ENCODE data around the gene TRIM25. TPM values are rescaled to one million over a fixed set of nuclear protein-coding genes. Genes with fewer than 3 reads are reported as not detected.

The TRIM25 gene
- total and polyA plus RNA-seq, 12 donors: 12.6 to 82.4 (median 56.6) TPM

DNA sequence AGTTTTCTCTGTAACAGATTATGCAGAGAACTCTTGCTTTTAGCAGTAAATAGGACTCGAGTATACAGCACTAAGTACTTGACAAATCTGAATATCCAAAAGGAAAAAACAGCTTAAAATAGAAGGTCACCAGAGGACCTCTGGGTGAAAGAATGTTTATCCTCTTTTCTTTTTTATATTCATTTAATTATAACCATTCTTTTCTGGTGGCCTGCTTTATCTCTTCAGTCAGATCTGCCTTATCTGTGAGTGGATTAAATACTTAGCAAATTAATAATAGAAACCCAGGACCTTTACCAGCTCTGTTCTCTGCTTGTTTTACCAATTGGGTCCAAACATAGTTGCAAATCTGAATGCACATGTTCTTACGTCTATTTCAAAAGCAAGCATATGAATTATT, 71.3 kb downstream of the TRIM25 start:
- Histone ChIP-seq H3K9me3 (replicated peaks in 1 of 3) (no peaks in the 10 kb centered on the region), H3K27ac (no peak overlapping the region), H3K27me3 (no peaks in the 10 kb centered on the region), H3K4me1 (replicated peaks in 1 of 2) (no peaks in the 10 kb centered on the region), H3K36me3 (replicated peaks in 1 of 2) (no peaks in the 10 kb centered on the region), H3K4me3 (no peak overlapping the region)
- TF ChIP-seq POLR2A (IDR thresholded peaks at IDR 0.05): no peak
- TF ChIP-seq, protein P1, sequence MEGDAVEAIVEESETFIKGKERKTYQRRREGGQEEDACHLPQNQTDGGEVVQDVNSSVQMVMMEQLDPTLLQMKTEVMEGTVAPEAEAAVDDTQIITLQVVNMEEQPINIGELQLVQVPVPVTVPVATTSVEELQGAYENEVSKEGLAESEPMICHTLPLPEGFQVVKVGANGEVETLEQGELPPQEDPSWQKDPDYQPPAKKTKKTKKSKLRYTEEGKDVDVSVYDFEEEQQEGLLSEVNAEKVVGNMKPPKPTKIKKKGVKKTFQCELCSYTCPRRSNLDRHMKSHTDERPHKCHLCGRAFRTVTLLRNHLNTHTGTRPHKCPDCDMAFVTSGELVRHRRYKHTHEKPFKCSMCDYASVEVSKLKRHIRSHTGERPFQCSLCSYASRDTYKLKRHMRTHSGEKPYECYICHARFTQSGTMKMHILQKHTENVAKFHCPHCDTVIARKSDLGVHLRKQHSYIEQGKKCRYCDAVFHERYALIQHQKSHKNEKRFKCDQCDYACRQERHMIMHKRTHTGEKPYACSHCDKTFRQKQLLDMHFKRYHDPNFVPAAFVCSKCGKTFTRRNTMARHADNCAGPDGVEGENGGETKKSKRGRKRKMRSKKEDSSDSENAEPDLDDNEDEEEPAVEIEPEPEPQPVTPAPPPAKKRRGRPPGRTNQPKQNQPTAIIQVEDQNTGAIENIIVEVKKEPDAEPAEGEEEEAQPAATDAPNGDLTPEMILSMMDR (IDR thresholded peaks at IDR 0.05): no peak
- intact Hi-C loops (cut with DNase I): no loop called here
- 62 to 74% (median 73%) methylated on average over 2 of the region's 2 CpGs for WGBS, 4 donors
- DNase-seq: no peak

DNA sequence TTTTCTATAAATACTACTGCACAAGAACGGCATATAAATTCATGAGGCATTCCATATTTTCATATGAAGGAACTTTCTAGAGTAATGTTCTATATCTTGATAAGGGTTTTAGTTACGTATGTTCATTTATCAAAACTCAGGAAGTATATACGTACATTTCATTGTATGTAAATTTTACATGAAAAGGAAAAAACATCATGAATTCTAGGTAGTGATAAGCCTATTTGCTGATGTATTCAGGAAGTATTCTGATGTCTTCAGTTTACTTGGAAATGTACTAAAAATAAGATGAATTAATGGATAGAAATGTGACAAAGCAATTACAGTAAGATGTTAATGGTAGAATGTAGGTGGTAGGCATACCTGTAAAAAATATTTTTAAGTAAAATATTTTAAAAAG, 75.2 kb downstream of the TRIM25 start:
- H3K4me3 ChIP-seq: no peak overlapping the region
- H3K4me1 ChIP-seq (replicated peaks in 1 of 2): peaks cover 6 to 21% of the 10 kb centered on the region in 2 donors
- H3K27me3 ChIP-seq: no peaks in the 10 kb centered on the region
- no peak overlapping the region for H3K27ac ChIP-seq
- no peak for DNase-seq
- TF ChIP-seq POLR2A (IDR thresholded peaks at IDR 0.05): no peak
- TF ChIP-seq, protein P1 (IDR thresholded peaks at IDR 0.05): no peak
- intact Hi-C loops (cut with DNase I): no loop called here
- no peaks in the 10 kb centered on the region for H3K36me3 ChIP-seq (replicated peaks in 1 of 2)
- 85 to 93% (median 90%) methylated on average over 3 of the region's 3 CpGs for WGBS, 4 donors
- H3K9me3 ChIP-seq (replicated peaks in 1 of 3): no peaks in the 10 kb centered on the region

MicroRNAs within 50 kb of the gene (microRNA counts, 767-probe panel; counts per million panel counts)
- 0 counts per million in 2 donors for microRNA hsa-miR-3614-5p

Small RNA genes lying within 50 kb of the gene (small RNA-seq; reads per million reads assigned to genes)
- 0 reads per million in 2 donors for gene AC015912.2
- 0 reads per million in 2 donors for gene RNU6-1158P

Other genes with a start within 250 kb of the TRIM25 start
- gene C17orf67, start 80.1 kb downstream of the TRIM25 start, total RNA-seq: under 1 TPM in 7 of 9 donors, not detected in 2; 0.37 to 0.92 (median 0.56) TPM
- gene C17orf67, start 80.1 kb downstream of the TRIM25 start, polyA plus RNA-seq: 1 to 10 TPM in 2 of 3 donors, under 1 TPM in 1; 0.29 to 3.3 (median 1.9) TPM
- gene DGKE, start 79.9 kb downstream of the TRIM25 start, total RNA-seq: 1 to 10 TPM in 8 of 9 donors, under 1 TPM in 1; 0.97 to 8.4 (median 4.1) TPM
- 1 to 10 TPM; 1.7 to 5.1 (median 1.9) TPM for gene DGKE, start 79.9 kb downstream of the TRIM25 start, polyA plus RNA-seq
- gene COIL, start 47.0 kb upstream of the TRIM25 start, total RNA-seq: 10 to 100 TPM in 4 of 9 donors, 1 to 10 TPM in 5; 4.3 to 16.7 (median 9.3) TPM
- 10 to 100 TPM in 1 of 3 donors, 1 to 10 TPM in 2; 6.3 to 14.8 (median 8.4) TPM for gene COIL, start 47.0 kb upstream of the TRIM25 start, polyA plus RNA-seq
- 100 to 1,000 TPM; 194 to 487 (median 235) TPM for gene SCPEP1, start 64.1 kb upstream of the TRIM25 start, total RNA-seq
- 100 to 1,000 TPM; 206 to 408 (median 334) TPM for gene SCPEP1, start 64.1 kb upstream of the TRIM25 start, polyA plus RNA-seq
- 100 to 1,000 TPM in 1 of 9 donors, 10 to 100 TPM in 8; 14.0 to 259 (median 30.0) TPM for gene AKAP1, start 171.2 kb upstream of the TRIM25 start, total RNA-seq
- 10 to 100 TPM; 15.2 to 46.6 (median 16.2) TPM for gene AKAP1, start 171.2 kb upstream of the TRIM25 start, polyA plus RNA-seq

Data from adrenal gland (tissue), 12 donors.